ENCODE data around the gene FAU.
"Not testable (repeated sequence)": the region's sequence is repeated elsewhere in the genome, so short reads cannot be mapped to it uniquely, and the experiment has no call there.

Gene FAU

GRCh38 chr11:65119670-65119995 is 2.3 kb downstream of the FAU start:
- Mint-ChIP-seq H3K4me1 (peaks cover 28% of the 10 kb centered on the region), H3K27ac (peak overlapping the region in 1 of 3 experiments; percentile 32), H3K4me3 (peak overlapping the region; percentile 76 to 100 (median 98)), H3K36me3 (ENCODE audit: low read depth) (peaks cover 39% of the 10 kb centered on the region), H3K9me3 (no peaks in the 10 kb centered on the region), H3K27me3 (ENCODE audit: low read depth) (no peaks in the 10 kb centered on the region)
- no peak for TF ChIP-seq CTCF (IDR thresholded peaks at IDR 0.05; ENCODE audit: unreplicated experiment in 3 of 3)

GRCh38 chr11:65118891-65119669 is 2.9 kb downstream of the FAU start:
- peak overlapping the region in 2 of 3 experiments; percentile 32 to 44 for H3K27ac Mint-ChIP-seq
- H3K4me1 Mint-ChIP-seq = peaks cover 26% of the 10 kb centered on the region
- peaks cover 34% of the 10 kb centered on the region for H3K36me3 Mint-ChIP-seq (ENCODE audit: low read depth)
- peak overlapping the region; percentile 76 to 100 (median 98) for H3K4me3 Mint-ChIP-seq
- not testable (repeated sequence) for H3K27me3 Mint-ChIP-seq (ENCODE audit: low read depth); H3K9me3 Mint-ChIP-seq

GRCh38 chr11:65118097-65118837 is 3.7 kb downstream of the FAU start:
- no peaks in the 10 kb centered on the region for H3K27me3 Mint-ChIP-seq (ENCODE audit: low read depth)
- H3K4me1 Mint-ChIP-seq = peaks cover 33% of the 10 kb centered on the region
- H3K4me3 Mint-ChIP-seq = peak overlapping the region; percentile 90 to 100 (median 90)
- H3K27ac Mint-ChIP-seq = peak overlapping the region; percentile 80 to 91 (median 84)
- no peaks in the 10 kb centered on the region for H3K9me3 Mint-ChIP-seq
- H3K36me3 Mint-ChIP-seq (ENCODE audit: low read depth) = peaks cover 32% of the 10 kb centered on the region
- TF ChIP-seq CTCF (IDR thresholded peaks at IDR 0.05; ENCODE audit: unreplicated experiment in 3 of 3) = peak in 1 of 3 experiments; percentile 48

GRCh38 chr11:65117206-65118096 is 4.5 kb downstream of the FAU start, which contains the start of gene ZNHIT2:
Gene ZNHIT2, minus strand, starts transcription at chr11:65117701. Its CDS starts 48 bp downstream, at chr11:65117653.
- Mint-ChIP-seq H3K4me3 (peak within 1 kb of the TSS; percentile 90 to 100 (median 90)), H3K27me3 (ENCODE audit: low read depth) (no peaks in the 10 kb centered on the region), H3K4me1 (peaks cover 35% of the 10 kb centered on the region), H3K27ac (peak within 1 kb of the TSS; percentile 80 to 92 (median 91)), H3K36me3 (ENCODE audit: low read depth) (peaks cover 32% of the 10 kb centered on the region), H3K9me3 (no peaks in the 10 kb centered on the region)
- peak; percentile 91 to 96 (median 92) for TF ChIP-seq CTCF (IDR thresholded peaks at IDR 0.05; ENCODE audit: unreplicated experiment in 3 of 3)

- Mint-ChIP-seq H3K27me3 (ENCODE audit: low read depth) (no peaks in the 10 kb centered on the region), H3K36me3 (ENCODE audit: low read depth) (peaks cover 25% of the 10 kb centered on the region), H3K27ac (peak overlapping the region in 2 of 3 experiments; percentile 76 to 92), H3K4me3 (peak overlapping the region; percentile 90 to 97 (median 90)), H3K4me1 (peaks cover 26% of the 10 kb centered on the region), H3K9me3 (no peaks in the 10 kb centered on the region)
- TF ChIP-seq CTCF (IDR thresholded peaks at IDR 0.05; ENCODE audit: unreplicated experiment in 3 of 3) = no peak
These were observed 5.3 kb downstream of the FAU start for GRCh38 chr11:65116370-65117205.
